GM21825 (cell line): Measurements from ENCODE around the gene TRIM2.
A peak's percentile ranks its signal among the peaks of the same experiment; 100 is the strongest.

ENCODE experiments used
- ATAC-seq: cut with Tn5 transposase; IDR thresholded peaks from one replicate; pipeline ENCODE4 v1.9.1; 2021; ENCODE audit warnings: mild to moderate bottlenecking, moderate library complexity; ENCODE audit not compliant: unreplicated experiment

The TRIM2 gene

DNA sequence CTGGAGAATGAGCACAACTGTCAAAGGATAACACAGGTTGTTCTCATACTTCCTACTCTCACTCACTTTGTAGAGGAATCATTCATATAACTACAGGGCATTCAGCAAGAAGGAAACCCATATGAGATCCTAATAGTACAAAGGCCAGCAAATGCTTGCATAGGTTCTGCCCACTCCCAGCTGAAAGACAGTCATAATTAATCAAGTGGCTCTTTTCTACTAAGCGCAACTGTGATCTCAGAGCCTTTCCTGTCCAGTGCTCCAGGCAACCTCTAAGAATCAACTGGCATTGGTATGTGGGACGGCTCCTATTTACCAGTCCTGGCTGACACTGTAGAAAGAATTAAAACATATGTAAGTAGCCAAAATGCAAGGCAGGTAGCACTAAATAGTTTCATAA is 121.3 kb downstream of the TRIM2 start:
- ATAC-seq: no peak

DNA sequence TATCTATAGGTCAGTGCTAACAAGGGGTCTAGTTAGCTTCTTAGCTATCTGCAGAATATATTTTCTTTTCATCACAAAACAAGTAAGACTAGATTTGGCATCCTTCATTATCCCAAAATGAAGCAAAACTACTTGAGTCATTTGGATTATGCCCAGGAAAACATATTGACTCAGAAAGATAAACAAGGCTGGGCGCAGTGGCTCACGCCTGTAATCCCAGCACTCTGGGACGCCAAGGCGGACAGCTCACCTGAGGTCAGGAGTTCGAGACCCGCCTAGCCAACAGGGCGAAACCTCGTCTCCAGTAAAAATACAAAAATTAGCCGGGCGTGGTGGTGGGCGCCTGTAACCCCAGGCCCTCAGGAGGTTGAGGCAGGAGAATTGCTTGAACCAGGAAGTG is 122.3 kb downstream of the TRIM2 start:
- no peak for ATAC-seq

DNA sequence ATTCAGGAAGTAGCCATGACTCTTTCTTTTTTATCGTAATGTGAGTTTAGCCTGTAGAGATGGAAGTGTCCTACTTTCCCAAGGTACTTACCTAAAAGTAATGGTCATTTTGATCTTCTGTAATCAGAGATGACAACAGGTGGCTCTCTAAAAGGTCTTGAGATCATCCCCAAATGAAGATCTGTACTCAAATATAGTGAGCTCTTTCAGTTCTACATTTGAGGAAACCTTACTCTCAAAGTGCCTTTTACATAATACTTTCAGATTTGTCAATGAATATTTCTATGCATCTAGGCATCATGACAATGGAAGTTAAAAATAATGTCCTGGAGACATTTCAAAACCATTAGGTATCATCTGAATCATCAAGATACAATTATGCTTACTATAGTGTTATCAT is 123.0 kb downstream of the TRIM2 start:
- no peak for ATAC-seq

DNA sequence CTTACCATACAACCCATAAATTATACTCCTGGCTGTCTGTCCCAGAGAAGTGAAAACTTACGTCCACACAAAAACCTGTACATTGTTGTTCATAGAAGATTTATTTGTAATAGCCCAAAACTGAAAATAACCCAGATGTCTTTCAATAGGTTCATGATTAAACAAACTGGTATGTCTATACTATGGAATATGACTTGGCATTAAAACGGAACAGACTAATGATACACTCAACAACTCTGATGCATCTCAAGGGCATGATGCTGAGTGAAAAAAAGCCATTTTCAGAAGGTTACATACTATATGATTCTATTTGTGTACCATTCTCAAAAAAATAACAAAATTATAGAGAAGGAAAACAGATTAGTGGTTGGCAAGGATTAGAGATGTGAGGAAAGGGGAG is 128.7 kb downstream of the TRIM2 start:
- ATAC-seq: no peak

DNA sequence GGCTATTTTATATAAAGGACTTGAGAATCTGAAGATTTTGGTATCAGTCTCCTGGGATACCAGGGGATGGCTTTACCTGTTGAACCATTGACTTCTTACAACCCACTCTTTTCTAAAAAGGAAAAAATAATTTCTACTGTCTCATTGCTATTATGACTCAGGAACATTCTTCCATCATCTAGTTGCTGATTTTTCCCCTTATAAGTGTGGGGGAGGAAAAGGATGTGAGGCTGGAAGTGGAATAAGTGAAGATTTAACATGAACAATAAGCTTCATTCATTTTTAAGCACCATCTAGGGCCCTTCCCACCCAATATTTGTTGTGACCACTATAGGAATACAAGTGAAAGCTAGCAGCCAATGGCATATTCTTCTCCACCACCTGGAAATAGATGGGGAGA is 129.6 kb downstream of the TRIM2 start:
- ATAC-seq: no peak

DNA sequence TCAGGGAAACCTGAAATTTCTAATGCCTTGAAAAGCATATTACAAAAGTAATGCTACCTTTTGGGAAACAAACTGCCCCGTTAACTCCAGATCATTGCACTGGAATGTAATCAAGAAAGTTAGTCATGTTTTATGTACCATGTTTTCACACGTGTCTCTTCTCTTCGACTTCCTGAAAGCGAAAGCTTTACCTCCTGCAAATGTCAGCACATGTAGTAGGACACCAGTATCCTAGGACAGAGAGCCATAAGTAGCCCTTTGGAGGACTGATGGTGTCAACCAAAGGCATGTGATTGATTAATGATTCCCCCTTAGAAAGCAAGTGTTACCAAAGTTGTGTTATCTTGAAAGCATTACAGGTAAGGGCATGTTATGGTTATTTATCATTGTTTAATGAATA is 131.4 kb downstream of the TRIM2 start:
- no peak for ATAC-seq

DNA sequence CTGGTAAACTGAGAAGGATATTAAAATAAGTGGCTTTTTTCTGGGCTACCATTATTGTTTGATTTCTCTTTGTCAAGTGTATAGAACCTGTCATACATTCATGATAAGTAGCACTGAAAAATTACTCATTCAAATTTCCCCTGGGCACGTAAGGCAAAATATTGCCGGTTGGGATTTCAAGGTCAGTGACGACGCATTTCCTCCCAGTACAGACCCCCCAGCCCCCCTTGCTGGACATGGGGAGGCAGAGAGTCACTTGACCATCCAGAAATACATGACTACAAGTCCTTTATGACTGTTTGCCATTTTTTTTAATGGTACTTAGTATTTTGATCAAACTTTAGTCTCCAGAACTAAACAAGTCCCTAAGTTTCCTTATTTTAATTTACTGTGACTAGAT is 133.4 kb downstream of the TRIM2 start:
- no peak for ATAC-seq

DNA sequence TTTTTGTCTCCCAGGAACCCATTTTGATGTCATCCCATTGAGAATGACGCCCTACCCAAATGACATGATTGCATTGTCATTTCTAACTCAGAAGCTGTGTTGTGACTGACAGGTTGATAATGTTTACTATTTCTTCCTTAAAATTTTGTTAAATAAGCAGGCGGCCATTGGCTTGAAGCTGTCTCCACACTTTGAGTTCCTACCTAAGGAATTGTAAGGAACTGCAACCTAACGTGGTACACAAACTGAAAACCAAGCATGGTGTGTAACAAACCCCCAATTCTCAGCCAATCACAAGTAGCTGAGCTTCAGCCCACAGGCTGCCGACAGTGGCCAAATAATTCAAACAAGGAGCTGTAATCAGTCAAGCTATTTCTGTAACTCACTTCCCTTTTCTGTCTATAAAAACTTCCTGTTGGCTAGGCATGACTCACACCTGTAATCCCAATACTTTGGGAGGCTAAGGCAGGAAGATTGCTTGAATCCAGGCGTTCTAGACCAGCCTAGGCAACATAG is 137.4 kb downstream of the TRIM2 start:
- ATAC-seq: no peak

DNA sequence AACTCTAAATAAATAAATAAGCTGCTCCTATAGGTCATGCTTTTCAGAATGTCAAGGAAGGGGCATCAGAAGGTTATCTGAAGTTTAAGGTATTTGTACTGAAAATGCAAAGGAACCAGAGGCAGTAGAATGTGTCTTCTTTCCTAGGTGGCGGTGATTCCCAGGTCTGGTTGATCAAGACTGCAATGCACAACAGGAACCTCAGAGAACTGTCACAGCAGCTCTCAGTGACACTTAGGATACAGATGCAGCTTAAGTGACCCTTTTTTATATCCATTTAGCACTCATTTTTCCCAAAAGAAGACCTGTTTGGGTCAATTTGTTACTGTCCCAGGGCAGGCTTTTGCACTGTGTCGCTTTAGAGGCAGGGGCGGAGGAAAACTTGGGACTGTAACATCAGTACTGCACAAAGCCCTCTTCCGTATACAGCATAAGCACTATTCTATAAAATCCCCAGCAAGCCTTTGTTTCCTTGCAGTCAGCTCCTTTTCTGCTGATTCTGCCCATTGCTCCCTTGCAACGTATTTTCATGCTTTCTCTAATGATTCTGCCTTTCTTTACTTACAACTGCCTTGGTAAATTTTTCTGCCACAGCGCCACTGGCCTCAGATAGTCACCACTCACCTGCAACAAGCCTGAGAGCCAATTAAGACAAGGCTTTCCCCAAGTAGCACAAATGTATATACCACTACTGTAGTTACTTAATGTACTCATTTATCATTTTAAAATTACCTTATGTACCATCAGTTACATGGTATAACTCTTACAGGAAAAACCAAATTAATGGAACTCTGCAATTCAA is 138.7 kb downstream of the TRIM2 start:
- ATAC-seq: no peak

DNA sequence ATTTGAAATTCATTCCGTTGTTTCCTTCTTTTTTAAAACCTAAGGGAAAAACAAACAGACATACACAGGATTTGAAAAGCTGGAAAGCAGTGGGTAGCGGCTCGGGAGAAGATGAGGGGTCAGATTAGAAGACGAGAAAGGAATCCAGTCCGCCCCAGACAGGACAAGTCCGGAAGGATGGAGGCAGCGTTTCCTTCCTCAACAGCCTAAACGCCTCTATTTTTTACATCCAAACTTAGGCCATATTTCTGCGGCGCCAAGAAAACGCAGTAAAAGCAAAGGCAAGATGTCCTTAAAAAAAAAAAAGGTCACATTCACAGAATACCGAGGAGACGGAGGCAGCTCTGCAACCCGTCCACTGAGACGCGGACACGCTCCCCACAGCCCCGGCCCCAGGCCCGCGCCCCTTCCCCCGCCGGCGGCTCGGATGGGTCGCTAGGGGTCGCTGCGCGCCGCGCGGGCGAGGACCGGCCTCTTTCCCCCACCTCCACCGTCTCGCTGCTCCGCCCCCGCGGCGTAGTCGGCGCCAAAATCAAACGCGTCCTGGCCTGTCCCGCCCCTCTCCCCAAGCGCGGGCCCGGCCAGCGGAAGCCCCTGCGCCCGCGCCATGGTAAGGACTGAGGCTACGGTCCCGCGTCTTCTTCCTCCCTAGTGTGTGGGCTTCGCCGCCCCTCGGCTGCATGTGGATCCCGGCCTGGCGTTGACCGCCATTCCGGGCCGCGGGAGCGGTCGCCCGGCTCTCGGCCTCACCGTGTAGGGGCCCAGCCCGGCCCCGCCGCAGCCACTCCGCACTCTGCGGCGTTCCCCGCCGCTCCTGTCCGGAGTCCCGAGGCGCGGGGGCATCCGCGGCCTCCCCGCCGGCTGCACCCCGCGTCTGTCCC is 140.1 kb downstream of the TRIM2 start, which contains the start of gene MND1:
TSS of gene MND1 (plus strand) at position 558 of the 881 bp plus-strand sequence. CDS start at position 608, 50 bp downstream.
- ATAC-seq: peak; percentile 79

DNA sequence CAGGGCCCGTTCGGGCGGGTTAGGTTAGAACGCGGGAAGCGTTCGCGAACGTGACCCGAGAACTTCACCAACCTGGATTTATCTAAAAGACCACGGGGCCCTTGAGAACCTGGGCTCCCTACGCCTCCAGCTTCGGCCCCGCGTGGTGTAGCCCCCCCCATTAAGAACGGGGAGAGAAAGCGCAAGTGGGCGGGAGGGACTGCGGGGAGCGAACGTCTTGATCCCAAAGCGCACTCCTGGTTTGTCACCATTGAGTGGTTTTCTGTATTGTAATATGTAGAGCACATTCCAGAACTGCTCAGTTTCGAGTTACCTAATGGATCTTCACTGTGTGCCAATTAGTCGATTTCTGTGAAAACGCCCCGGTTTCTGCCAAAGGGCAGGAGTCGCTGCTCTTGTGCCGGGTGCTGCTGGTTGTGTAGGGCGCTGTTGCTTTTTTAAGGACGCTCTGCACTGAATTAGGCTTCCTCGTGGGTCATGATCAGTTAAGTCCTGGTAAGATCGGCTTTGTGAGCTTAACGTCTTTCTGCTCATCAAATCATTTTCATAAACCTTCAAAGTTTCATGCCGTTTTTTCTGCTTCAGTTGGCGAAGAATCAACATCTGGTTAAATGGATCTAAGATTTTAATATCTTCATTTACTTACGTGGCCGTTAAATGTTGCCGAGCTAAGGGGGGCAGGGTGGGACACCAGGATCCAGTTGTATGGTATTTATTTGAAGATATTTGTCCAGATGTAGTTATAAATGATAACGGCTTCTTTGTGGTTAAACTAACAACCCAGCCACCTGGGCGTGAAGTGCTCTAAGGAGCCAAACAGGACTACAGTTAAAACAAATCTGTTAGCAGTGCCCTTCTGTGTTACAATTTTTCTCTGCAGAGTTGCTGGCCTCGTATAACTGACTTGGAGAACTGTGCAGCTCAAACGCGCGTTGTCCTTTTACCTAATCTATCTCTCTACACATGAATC is 141.1 kb downstream of the TRIM2 start:
- ATAC-seq: peak; percentile 31

DNA sequence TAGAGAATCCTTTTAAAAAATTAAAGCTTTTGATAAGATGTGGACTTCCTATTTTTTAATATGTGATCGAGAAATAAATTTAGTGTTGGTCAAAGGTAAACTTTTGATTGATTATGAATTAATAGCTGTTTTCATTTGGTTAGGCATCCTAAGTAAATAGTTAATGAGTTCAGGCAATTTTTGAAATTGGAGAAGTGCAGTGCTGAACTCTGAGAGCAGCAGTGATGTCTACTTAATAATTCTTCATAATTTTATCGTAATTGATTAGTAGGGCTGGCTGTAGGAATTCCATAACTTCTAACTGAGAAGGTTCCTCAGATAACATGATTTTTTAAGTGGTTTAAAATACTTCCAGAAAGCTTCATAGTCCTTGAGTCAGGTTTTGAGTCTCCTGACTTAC is 141.8 kb downstream of the TRIM2 start:
- ATAC-seq: no peak

DNA sequence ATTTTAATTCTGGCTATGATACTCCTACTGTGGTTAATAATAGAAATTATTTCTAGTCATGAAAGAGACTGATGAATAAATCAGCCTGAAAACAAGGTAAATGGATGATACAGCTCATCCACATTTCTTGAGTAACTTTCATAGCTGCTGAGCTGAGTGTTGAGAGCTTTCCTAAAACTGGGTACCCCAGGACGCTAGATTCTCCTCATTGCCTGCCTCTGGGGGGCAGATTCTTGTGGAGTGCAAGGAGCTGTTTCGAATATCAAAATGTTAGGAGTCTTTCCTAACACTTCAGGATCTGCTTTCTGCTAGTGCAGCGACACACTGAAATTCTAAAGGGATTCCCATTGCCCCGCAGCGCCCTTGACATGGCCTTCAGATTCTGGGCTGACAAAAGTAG is 142.3 kb downstream of the TRIM2 start:
- ATAC-seq: no peak

DNA sequence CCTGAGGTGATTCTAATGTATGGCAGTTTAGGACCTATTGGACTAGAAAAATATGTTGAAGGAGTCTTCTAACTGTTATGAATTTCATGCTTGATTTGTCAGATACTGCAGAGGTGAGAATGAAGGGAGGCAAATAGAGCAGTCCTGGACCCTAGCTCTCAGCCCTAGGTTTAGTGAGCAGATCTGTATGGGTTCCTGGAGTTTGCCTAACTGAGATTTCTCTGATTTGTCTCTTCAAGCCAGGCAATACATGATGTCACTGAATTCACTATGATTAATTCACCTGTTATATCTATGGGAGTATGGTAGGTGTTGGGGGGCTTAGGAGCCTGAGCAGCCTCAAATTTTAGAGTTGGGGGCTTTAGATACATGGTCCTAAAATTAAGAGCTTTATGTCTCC is 142.9 kb downstream of the TRIM2 start:
- ATAC-seq: no peak

DNA sequence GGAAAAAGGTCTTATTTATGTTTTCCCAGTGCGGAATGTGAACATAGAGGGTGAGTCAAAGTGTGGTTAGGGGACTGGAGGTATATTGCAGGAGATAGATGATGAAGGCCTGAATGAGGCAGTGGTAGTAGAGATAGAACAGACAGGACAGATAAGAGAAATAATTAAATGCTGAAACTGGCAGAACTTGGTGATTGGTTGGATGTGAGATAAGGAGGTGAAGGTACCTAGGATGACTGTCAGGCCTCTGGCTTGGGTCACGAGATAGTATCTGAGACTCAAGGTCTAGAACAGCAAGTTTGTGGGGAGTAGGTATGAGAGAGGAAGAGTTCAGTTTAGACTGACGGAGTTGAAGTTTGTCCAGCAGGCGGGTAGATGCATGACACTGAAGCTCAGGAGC is 143.8 kb downstream of the TRIM2 start:
- no peak for ATAC-seq

DNA sequence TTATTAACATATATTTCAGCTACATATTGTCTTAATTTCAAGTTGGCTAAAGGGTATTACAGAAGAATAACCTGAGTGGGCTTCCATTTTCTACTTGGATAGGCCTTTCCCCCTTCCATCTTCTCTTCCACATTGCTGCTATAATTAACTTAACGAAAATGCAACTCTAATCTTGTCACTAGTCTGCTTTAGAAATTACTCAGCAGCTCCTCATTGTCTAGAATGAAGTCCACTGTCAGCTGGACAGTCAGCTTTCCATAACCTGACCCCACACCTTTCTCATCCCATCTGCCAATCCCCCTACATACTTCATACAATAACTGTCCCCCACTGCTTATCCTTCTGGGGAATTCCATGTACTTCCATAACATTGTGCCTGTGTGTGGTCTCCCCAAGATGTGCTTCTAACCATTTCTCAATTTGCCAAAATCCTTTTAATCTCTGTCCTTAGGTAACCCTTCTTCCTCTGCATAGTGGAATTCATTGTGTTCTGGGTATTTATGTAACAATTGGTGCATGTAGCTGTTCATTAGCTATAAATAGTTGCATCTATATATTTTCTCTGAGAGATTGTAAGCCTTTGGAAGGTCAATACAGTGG is 145.1 kb downstream of the TRIM2 start:
- ATAC-seq: no peak

DNA sequence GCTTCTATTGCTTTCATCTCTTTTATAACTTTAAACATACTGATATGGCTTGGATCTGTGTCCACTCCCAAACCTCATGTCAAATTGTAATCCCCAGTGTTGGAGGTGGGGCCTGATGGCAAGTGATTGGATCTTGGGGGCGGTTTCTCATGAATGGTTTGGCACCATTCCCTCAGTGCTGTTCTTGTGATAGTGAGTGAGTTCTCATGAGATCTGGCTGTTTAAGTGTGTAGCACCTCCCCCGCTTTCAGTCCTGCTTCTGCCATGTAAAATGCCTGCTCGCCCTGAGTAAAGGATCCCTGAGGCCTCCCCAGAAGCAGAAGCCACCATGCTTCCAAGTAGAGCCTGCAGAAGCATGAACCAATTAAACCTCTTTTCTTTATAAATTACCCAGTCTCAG is 157.9 kb downstream of the TRIM2 start:
- ATAC-seq: no peak

DNA sequence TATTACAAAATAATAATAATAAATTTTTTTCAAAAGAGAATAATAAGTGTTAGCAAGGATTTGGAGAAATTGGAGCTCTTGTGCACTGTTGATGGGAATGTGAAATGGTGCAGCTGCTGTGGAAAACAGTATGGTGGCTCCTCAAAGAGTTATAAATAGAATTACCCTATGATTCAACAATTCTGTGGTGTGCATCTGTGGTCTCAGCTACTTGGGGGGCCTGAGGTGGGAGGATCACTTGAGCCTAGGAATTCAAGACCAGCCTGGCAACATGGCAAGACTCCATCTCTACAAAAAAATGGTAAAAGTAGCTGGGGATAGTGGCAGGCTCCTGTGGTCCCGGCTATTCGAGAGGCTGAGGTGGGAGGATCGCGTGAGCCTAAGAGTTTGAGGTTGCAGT is 159.8 kb downstream of the TRIM2 start:
- ATAC-seq: no peak

DNA sequence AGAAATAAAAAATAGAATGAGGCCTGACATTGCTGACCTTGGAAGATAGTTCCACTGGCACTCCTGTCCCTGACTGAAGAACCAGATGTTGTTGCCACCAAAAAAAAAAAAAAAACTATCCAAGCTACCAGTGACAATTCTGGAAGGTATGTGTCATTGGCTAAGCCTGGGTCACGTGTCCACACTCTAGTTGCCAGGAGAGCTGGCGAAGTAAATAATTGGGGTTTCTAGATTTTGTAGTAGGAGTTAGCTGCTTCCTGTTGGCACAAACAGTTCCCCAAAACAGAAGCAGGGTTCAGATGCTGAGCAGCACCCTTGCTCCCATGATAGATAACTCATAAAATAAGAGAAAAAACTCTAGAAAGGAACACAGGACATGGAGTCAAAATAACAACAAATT is 160.8 kb downstream of the TRIM2 start:
- ATAC-seq: no peak

DNA sequence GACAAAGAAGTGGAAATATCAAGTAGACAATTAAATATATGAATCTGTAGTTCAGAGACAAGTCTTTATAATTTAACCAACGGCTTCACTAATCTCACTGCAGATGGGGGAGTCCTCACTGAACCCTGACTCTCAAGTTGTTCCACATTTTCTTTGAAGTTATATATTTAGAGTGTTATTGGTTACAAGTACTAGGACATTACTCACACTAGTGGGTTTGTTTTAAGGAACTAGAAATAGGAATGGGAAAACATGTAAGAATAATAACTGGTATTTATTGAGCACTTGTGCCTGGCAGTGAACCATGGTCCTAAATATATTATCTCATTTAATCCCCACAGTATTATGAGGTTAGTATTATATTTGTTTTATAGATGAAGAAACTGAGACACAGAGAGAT is 162.2 kb downstream of the TRIM2 start:
- ATAC-seq: no peak
